IMR-90 (cell line): Measurements from ENCODE around the gene TENT5A. TPM values are rescaled to one million over a fixed set of nuclear protein-coding genes. Genes with fewer than 3 reads are reported as not detected.

Experiments used
- ATAC-seq: fragments of 200-7000 bp; cut with Tn5 transposase; 2 replicates; pipeline ENCODE4 v1.9.1; 2020; ENCODE audit warnings: low read depth, mild to moderate bottlenecking, moderate library complexity
- BruUV-seq: library from RNA; stranded (reverse); fragments of 400-500 nt; replicated peaks from 2 replicates; lab custom pipeline; 2021; lab: Mats Ljungman, UMichigan
- CTCF ChIA-PET: fragments of 300-600 bp; formaldehyde crosslinking; extraction: SDS; loops from one replicate; lab custom pipeline; 2021; ENCODE audit warnings: antibody characterized with exemption; lab: Yijun Ruan, JAX
- POLR2A ChIA-PET: fragments of 300-600 bp; sonication (Branson Sonifier 250); formaldehyde crosslinking; loops from one replicate; lab custom pipeline; 2022; ENCODE audit warnings: antibody characterized with exemption; ENCODE audit not compliant: unreplicated experiment; lab: Charles Lee
- DNase-seq: peaks from one replicate; pipeline ENCODE4 v3.0.0; 2013
- H2AFZ ChIP-seq: replicated peaks from 2 replicates; pipeline ENCODE3; 2013; ENCODE audit warnings: low read length, mild to moderate bottlenecking; ENCODE audit not compliant: poor library complexity
- H2AK5ac ChIP-seq: 2 replicates; pipeline ENCODE4 v1.6.1; 2013; ENCODE audit warnings: low read depth, low read length, inconsistent platforms
- H2AK9ac ChIP-seq: replicated peaks from 2 replicates; pipeline ENCODE3; 2013; ENCODE audit warnings: mild to moderate bottlenecking, low read depth, low read length, moderate library complexity; ENCODE audit not compliant: poor library complexity
- H2BK120ac ChIP-seq: 2 replicates; pipeline ENCODE4 v1.6.1; 2013; ENCODE audit warnings: low read depth, low read length, inconsistent platforms
- H2BK15ac ChIP-seq: 3 replicates; pipeline ENCODE4 v1.6.1; 2013; ENCODE audit warnings: low read depth, low read length, inconsistent platforms
- H2BK20ac ChIP-seq: 2 replicates; pipeline ENCODE4 v1.6.1; 2013; ENCODE audit warnings: low read depth, mild to moderate bottlenecking, inconsistent platforms, low read length, moderate library complexity
- H2BK5ac ChIP-seq: 2 replicates; pipeline ENCODE4 v1.6.1; 2013; ENCODE audit warnings: mild to moderate bottlenecking, low read depth, low read length, inconsistent platforms; ENCODE audit not compliant: poor library complexity, severe bottlenecking
- H3K14ac ChIP-seq: replicated peaks from 2 replicates; pipeline ENCODE4 v1.6.1; 2013; ENCODE audit warnings: low read depth, low read length, inconsistent platforms
- H3K18ac ChIP-seq: 2 replicates; pipeline ENCODE4 v1.6.1; 2013; ENCODE audit warnings: low read depth, low read length, control low read depth
- H3K23ac ChIP-seq: 2 replicates; pipeline ENCODE4 v1.6.1; 2013; ENCODE audit warnings: low read depth, low read length, inconsistent platforms
- H3K27ac ChIP-seq: 2 replicates; pipeline ENCODE4 v1.5.1; 2013; ENCODE audit warnings: mild to moderate bottlenecking, control low read depth, low read length; ENCODE audit not compliant: insufficient read depth
- H3K27me3 ChIP-seq: 2 replicates; pipeline ENCODE4 v1.6.1; 2013; ENCODE audit warnings: low read length; ENCODE audit not compliant: control insufficient read depth, insufficient read depth
- H3K36me3 ChIP-seq: 2 replicates; pipeline ENCODE4 v1.6.1; 2013; ENCODE audit warnings: low read length, mixed read lengths; ENCODE audit not compliant: control insufficient read depth, insufficient read depth
- H3K4ac ChIP-seq: 2 replicates; pipeline ENCODE4 v1.6.1; 2013; ENCODE audit warnings: low read depth, low read length, inconsistent platforms
- H3K4me1 ChIP-seq: 2 replicates; pipeline ENCODE4 v1.6.1; 2013; ENCODE audit warnings: low read length, mixed read lengths; ENCODE audit not compliant: control insufficient read depth, insufficient read depth
- H3K4me2 ChIP-seq: 2 replicates; pipeline ENCODE4 v1.6.1; 2013; ENCODE audit warnings: low read depth, mild to moderate bottlenecking, control low read depth, low read length, moderate library complexity
- H3K4me3 ChIP-seq: 2 replicates; pipeline ENCODE4 v1.5.1; 2013; ENCODE audit warnings: low read depth, mild to moderate bottlenecking, control low read depth, low read length, moderate library complexity; ENCODE audit not compliant: insufficient read depth
- H3K56ac ChIP-seq: 2 replicates; pipeline ENCODE4 v1.6.1; 2013; ENCODE audit warnings: low read length, inconsistent platforms; ENCODE audit not compliant: insufficient read depth; ENCODE audit errors: extremely low read depth
- H3K79me1 ChIP-seq, 2 experiments: 2 replicates each; pipeline ENCODE4 v1.6.1; 2013; ENCODE audit warnings: low read length in 2 of 2, inconsistent platforms in 1 of 2, low read depth in 1 of 2
- H3K9ac ChIP-seq: 2 replicates; pipeline ENCODE4 v1.6.1; 2013; ENCODE audit warnings: low read depth, low read length, control low read depth
- H3K9me1 ChIP-seq: 2 replicates; pipeline ENCODE4 v1.6.1; 2013; ENCODE audit warnings: low read length, inconsistent platforms; ENCODE audit not compliant: insufficient read depth
- H3K9me3 ChIP-seq: 2 replicates; pipeline ENCODE4 v1.6.1; 2013; ENCODE audit warnings: low read length; ENCODE audit not compliant: control insufficient read depth, insufficient read depth
- H4K20me1 ChIP-seq: 2 replicates; pipeline ENCODE4 v1.6.1; 2013; ENCODE audit warnings: low read length, inconsistent platforms; ENCODE audit not compliant: insufficient read depth
- H4K5ac ChIP-seq: 2 replicates; pipeline ENCODE4 v1.6.1; 2013; ENCODE audit warnings: mild to moderate bottlenecking, low read depth, low read length, control low read depth
- H4K8ac ChIP-seq, 2 experiments: 2 replicates each; pipeline ENCODE4 v1.6.1; 2013; ENCODE audit warnings: low read depth in 2 of 2, low read length in 2 of 2, control low read depth in 1 of 2, inconsistent platforms in 1 of 2
- H4K91ac ChIP-seq: 2 replicates; pipeline ENCODE4 v1.6.1; 2013; ENCODE audit warnings: low read depth, low read length, inconsistent platforms; ENCODE audit not compliant: insufficient read depth
- CEBPB ChIP-seq: IDR thresholded peaks from 2 replicates; pipeline ENCODE4 v1.6.1; 2012; ENCODE audit warnings: low read depth, low read length, improper control_type of control experiment
- FOS ChIP-seq: fragments of 150-350 bp; IDR thresholded peaks from 2 replicates; pipeline ENCODE4 v1.6.1; 2016; ENCODE audit warnings: low read depth, low read length
- MAZ ChIP-seq: IDR thresholded peaks from 2 replicates; pipeline ENCODE4 v1.6.1; 2012; ENCODE audit warnings: low read depth, mild to moderate bottlenecking, low read length, improper control_type of control experiment, moderate library complexity, borderline replicate concordance
- POLR2A ChIP-seq: IDR thresholded peaks from 2 replicates; pipeline ENCODE4 v1.6.1; 2012; ENCODE audit warnings: mild to moderate bottlenecking, low read depth, low read length
- RCOR1 ChIP-seq: IDR thresholded peaks from 2 replicates; pipeline ENCODE4 v1.6.1; 2012; ENCODE audit warnings: mild to moderate bottlenecking, low read length, improper control_type of control experiment; ENCODE audit not compliant: insufficient replicate concordance
- USF2 ChIP-seq: fragments of 150-350 bp; IDR thresholded peaks from 2 replicates; pipeline ENCODE4 v1.6.1; 2017; ENCODE audit warnings: mild to moderate bottlenecking, antibody characterized with exemption, low read length, low read depth
- WGBS, 2 experiments: methylation state at CpG; one replicate each; pipeline versions ENCODE4 v1.1.5 to v1.1.7; 2013; ENCODE audit warnings: missing lambda C conversion rate in 2 of 2; ENCODE audit not compliant: insufficient read length in 1 of 2; ENCODE audit errors: extremely low coverage in 2 of 2; 5-methylcytosine and 5-hydroxymethylcytosine counted together
- dilution Hi-C: fragments of 300-500 bp; cut with HindIII; formaldehyde crosslinking; loops from one replicate; pipeline ENCODE4 v1.14.3; 2018; ENCODE audit warnings: low sequenced_read_pairs; ENCODE audit not compliant: unreplicated experiment
- in situ Hi-C: fragments of 300-500 bp; cut with MboI; formaldehyde crosslinking; loops from 3 replicates; pipeline ENCODE4 v1.14.3; 2019; ENCODE audit warnings: low sequenced_read_pairs, inconsistent platforms, mixed read lengths
- intact Hi-C: fragments of 100-400 bp; cut with micrococcal nuclease; formaldehyde crosslinking; loops from 2 replicates; pipeline ENCODE4 v1.10.0; 2022
- polyA plus RNA-seq, 3 experiments: library from polyadenylated mRNA; depleted of rRNA; stranded (reverse); fragments of >200 nt; gene quantifications; 2 replicates each; pipeline ENCODE4 v1.2.3, GENCODE V29; 2012; ENCODE audit warnings: low replicate concordance in 1 of 3
- total RNA-seq: library from RNA; depleted of rRNA; stranded (reverse); fragments of >200 nt; gene quantifications from 2 replicates; pipeline ENCODE4 v1.2.3, GENCODE V29; 2012

The TENT5A gene
- total and polyA plus RNA-seq, 2 of the 4 experiments (the other 2 are of a cell fraction), result 3.5 to 10.8 TPM

- Histone ChIP-seq H3K9me1 (no peaks in the 10 kb centered on the region; the same call in 1 of the 2 replicates), H3K9ac (no peak overlapping the region), H2AK9ac (no peak overlapping the region), H4K8ac (no peak overlapping the region), H2BK15ac (no peak overlapping the region; the same call in 2 of the 3 replicates), H2BK120ac (no peak overlapping the region), H2BK5ac (no peak overlapping the region), H3K27me3 (no peaks in the 10 kb centered on the region), H3K4ac (no peak overlapping the region), H3K56ac (no peak overlapping the region), H4K5ac (no peak overlapping the region), H3K79me1 (peaks cover 0 to 3% of the 10 kb centered on the region in 2 experiments; a peak in 2 of 4 replicates), H4K91ac (no peak overlapping the region), H3K23ac (no peak overlapping the region), H2AK5ac (no peak overlapping the region), H3K36me3 (no peaks in the 10 kb centered on the region), H4K20me1 (no peaks in the 10 kb centered on the region), H3K14ac (no peak overlapping the region), H3K18ac (no peak overlapping the region), H2AFZ (no peak overlapping the region), H3K4me1 (no peaks in the 10 kb centered on the region), H3K9me3 (no peaks in the 10 kb centered on the region), H3K4me3 (no peak overlapping the region), H3K27ac (no peak overlapping the region), H2BK20ac (no peak overlapping the region), H3K4me2 (no peak overlapping the region)
- ChIA-PET CTCF (interaction anchor here (0.7 kb wide), 1 partner anchor 164 kb away, joined by 4 read pairs; no protein-coding TSS in a partner anchor), POLR2A (no interaction called here)
- intact Hi-C loops (no loop called here), in situ Hi-C loops (no loop called here), dilution Hi-C loops (no loop called here)
- no peak for TF ChIP-seq MAZ
- TF ChIP-seq POLR2A, result no peak
- no peak for TF ChIP-seq RCOR1
- no peak for TF ChIP-seq FOS
- no peak for TF ChIP-seq CEBPB
- TF ChIP-seq USF2, result no peak
- DNase-seq (no peak), ATAC-seq (no peak)
- BruUV-seq, result no TSS peak
- 72 to 100% methylated on average over 2 to 5 of the region's 8 CpGs for WGBS, 2 experiments
Measured at GRCh38 chr6:81727876-81728517, 24.5 kb downstream of the TENT5A start.
